NT2/D1 (cell line): ENCODE data around the gene SP5.

Source experiments
- SUZ12 ChIP-seq: IDR thresholded peaks from 2 replicates; pipeline ENCODE4 v1.6.1; 2011; ENCODE audit not compliant: insufficient read length, insufficient read depth; ENCODE audit errors: extremely low read depth
- ZNF274 ChIP-seq: IDR thresholded peaks from 2 replicates; pipeline ENCODE4 v1.6.1; 2011; ENCODE audit warnings: mild to moderate bottlenecking, low read depth, low read length

DNA sequence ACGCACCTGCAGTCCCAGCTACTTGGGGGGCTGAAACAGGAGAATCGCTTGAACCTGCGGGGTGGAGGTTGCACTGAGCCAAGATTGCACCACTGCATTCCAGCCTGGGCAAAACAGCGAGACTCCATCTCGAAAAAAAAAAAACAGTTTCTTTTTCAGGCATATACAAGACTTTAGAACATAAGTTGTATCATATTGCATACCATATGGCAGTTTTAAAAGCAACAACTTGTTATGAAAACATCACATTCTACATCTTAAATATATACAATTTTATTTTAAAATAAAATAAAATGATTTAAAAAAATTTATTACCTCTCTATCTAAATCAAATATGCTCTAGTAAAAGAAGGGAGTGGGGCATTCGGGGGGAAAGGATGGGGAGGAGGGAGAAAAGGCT is 39.4 kb upstream of the SP5 start:
- no peak for TF ChIP-seq SUZ12
- TF ChIP-seq ZNF274, result no peak
